HG03139 (cell line): ENCODE measurements around the gene GMDS.

Source experiments
- ATAC-seq: cut with Tn5 transposase; IDR thresholded peaks from one replicate; pipeline ENCODE4 v1.9.1; 2021; ENCODE audit not compliant: unreplicated experiment

GMDS gene

GRCh38 chr6:1639430-1639829, 606.0 kb downstream of the GMDS start:
- no peak for ATAC-seq

- no peak for ATAC-seq
Measured at GRCh38 chr6:1636971-1637871, 608.2 kb downstream of the GMDS start.

- ATAC-seq: no peak
Measured at GRCh38 chr6:1636272-1636825, 609.1 kb downstream of the GMDS start.

GRCh38 chr6:1635305-1636010, 609.9 kb downstream of the GMDS start:
- ATAC-seq: no peak

- no peak for ATAC-seq
Measured at GRCh38 chr6:1634081-1634480, 611.3 kb downstream of the GMDS start.

GRCh38 chr6:1633366-1634021, 611.9 kb downstream of the GMDS start:
- no peak for ATAC-seq

GRCh38 chr6:1631251-1631650, 614.2 kb downstream of the GMDS start:
- ATAC-seq: no peak

- no peak for ATAC-seq
Measured at GRCh38 chr6:1630771-1631217, 614.6 kb downstream of the GMDS start.

- ATAC-seq: no peak
Measured at GRCh38 chr6:1630212-1630770, 615.1 kb downstream of the GMDS start.

GRCh38 chr6:1629316-1629715, 616.1 kb downstream of the GMDS start:
- ATAC-seq: no peak

GRCh38 chr6:1627827-1628560, 617.4 kb downstream of the GMDS start:
- ATAC-seq: no peak

GRCh38 chr6:1626481-1626880, 618.9 kb downstream of the GMDS start:
- ATAC-seq: no peak

- ATAC-seq: no peak
Measured at GRCh38 chr6:1625794-1626435, 619.5 kb downstream of the GMDS start.

- ATAC-seq: no peak
Measured at GRCh38 chr6:1624851-1625781, 620.3 kb downstream of the GMDS start.

- ATAC-seq: no peak
Measured at GRCh38 chr6:1624058-1624850, 621.2 kb downstream of the GMDS start.

- no peak for ATAC-seq
Measured at GRCh38 chr6:1623769-1624057, 621.7 kb downstream of the GMDS start.

- no peak for ATAC-seq
Measured at GRCh38 chr6:1622851-1623768, 622.3 kb downstream of the GMDS start.
